LNCaP clone FGC (cell line): Measurements from ENCODE around the gene ALPL.

Experiments used
- DNase-seq: peaks from one replicate; pipeline ENCODE4 v3.0.0-alpha.2; 2011; ENCODE audit warnings: low read depth
- H3K4me3 ChIP-seq: 2 replicates; pipeline ENCODE4 v1.5.1; 2011; ENCODE audit warnings: mild to moderate bottlenecking, low read depth, low read length, control low read depth
- TF ChIP-seq, protein P1 (sequence below): IDR thresholded peaks from 2 replicates; pipeline ENCODE4 v1.5.1; 2012; ENCODE audit warnings: mild to moderate bottlenecking; ENCODE audit not compliant: control insufficient read depth, insufficient read depth; ENCODE audit errors: extremely low read depth

Gene ALPL

DNA sequence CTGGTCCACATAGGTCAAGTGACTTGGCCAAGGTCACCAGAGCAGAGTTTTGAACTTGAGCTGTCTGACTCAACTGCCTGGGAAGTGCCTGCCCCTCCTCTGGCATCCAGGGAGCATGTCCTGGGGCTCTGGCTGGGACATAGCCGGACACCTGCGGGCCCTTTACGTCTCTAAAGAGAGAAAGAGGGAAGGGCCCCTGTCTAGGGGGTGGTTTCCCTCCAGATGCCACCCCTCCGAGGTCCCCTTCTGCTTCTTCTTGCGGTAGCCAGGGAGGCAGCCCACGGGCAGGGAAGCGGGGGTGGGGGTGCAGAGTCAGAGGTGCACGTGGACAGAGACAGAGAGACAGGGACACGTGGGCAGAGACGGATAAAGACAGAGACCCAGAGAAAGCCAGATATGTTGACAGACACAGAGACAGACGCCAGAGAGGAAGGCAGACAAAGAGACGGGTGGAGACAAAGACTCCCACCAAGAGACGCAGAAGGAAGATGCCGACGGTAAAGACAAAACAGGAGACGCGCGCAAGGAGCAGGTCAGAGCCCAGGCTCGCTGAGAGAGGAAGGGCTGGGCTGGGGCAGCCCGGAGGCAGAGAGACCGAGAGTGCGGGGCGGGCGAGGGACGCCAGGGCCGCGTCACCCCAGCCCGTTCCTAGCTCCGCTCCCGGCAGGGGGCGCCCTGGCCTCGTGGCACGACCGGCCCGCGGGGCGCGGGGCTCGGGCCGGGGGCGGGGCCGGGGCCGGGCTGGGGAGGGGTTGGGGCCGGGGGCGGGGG, 458 bp upstream of the ALPL start:
- TF ChIP-seq, protein P1, sequence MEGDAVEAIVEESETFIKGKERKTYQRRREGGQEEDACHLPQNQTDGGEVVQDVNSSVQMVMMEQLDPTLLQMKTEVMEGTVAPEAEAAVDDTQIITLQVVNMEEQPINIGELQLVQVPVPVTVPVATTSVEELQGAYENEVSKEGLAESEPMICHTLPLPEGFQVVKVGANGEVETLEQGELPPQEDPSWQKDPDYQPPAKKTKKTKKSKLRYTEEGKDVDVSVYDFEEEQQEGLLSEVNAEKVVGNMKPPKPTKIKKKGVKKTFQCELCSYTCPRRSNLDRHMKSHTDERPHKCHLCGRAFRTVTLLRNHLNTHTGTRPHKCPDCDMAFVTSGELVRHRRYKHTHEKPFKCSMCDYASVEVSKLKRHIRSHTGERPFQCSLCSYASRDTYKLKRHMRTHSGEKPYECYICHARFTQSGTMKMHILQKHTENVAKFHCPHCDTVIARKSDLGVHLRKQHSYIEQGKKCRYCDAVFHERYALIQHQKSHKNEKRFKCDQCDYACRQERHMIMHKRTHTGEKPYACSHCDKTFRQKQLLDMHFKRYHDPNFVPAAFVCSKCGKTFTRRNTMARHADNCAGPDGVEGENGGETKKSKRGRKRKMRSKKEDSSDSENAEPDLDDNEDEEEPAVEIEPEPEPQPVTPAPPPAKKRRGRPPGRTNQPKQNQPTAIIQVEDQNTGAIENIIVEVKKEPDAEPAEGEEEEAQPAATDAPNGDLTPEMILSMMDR, result peak; percentile 58
- no peak overlapping the region for H3K4me3 ChIP-seq
- no peak for DNase-seq

DNA sequence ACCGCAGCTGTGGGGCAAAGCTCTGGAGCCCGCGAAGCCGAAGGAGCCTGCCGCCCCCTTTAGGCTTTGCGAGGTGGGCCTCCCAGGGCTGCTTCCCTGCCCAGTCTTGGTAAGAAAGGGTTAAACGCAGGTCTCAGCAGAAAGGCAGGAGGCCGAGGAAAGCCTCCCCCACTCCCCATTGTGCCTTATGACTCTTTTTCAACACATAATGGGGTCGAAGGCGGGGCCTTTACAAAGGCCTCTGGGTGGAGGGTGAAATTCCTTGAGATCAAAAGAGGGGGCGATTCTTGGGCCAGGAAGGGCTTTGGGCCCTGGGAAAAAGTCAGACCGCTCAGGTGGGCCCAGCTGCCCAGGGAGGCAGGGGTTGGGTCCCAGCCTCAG, 880 bp downstream of the ALPL start:
- no peak for DNase-seq
- TF ChIP-seq, protein P1, result no peak
- H3K4me3 ChIP-seq, result no peak overlapping the region

DNA sequence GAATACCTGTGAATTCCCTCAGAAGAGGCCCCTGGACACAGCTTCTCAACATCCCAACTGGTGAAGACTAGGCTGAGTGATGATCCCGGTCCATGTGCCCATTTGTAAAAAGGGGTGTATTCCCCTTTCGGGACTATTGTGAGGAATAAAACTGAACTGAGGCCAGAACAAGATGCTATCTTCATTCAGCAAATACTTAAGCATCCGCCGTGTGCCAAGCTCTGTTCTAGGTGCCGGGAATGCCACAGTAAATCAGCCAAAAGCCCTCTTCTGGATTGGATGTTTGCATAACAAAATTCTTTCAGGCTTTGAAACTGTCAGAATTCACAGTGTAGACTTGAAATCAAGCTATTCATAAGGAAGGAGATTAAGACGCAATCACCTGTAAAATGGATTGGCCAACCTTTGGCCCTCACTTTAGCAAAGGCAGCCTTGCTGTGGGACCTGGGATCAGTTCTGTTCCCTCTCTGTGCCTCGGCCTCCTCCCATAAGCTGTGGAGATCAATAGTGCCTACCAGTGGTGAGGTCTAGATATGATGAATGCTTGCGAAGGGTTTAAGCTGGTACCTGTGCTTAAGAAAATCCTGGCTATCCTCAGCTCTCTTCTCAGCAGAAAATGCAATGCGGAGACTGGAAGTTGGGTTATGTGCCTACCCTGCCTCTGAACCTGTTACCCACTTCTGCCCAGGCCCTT, 1.8 kb downstream of the ALPL start:
- TF ChIP-seq, protein P1, result no peak
- H3K4me3 ChIP-seq, result no peak overlapping the region
- DNase-seq, result no peak

DNA sequence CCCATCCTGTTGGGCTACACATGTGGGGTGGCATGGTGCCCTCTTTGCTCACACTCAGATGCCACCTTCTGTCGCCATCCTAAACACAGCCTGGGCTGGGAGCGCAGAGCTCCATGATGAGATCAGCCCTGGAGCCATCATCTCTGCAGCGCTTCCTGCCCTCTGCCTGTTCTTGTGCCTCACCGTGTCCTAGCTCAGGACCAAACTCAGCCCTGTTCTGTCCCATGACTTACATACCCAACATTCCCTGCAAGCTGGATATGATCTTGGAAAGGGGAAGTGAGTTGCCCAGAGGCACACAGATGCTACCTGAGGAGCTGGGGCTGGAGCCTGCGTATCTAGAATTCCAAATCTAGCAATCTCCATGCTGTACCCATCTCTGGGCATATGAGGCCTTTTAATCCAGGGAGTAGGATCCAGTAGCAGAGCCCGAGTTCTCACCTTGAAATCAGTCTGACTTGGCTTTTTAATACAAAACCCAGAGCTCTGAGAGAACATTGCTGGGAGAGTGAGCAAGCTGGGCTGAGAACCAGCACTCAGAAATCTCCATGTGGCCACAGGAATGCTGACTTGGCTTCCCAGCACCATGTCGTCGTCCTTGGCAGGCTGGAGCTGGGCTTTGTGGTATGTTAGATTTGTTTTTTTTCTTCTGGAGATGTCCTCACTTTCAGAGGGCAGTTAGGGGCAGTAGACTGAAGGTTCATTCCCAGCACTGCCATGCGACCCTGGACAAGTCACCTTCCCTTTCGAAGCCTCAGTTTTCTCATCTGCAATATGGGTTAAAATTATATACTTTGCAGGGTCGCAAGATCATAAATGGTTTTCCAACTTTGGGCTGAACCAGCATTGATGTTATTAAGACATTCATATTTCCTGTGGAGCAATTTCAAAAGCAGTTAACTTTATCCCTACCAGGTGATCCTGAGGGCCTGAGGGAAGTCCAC, 2.6 kb downstream of the ALPL start:
- TF ChIP-seq, protein P1, result no peak
- no peak for DNase-seq
- no peak overlapping the region for H3K4me3 ChIP-seq

DNA sequence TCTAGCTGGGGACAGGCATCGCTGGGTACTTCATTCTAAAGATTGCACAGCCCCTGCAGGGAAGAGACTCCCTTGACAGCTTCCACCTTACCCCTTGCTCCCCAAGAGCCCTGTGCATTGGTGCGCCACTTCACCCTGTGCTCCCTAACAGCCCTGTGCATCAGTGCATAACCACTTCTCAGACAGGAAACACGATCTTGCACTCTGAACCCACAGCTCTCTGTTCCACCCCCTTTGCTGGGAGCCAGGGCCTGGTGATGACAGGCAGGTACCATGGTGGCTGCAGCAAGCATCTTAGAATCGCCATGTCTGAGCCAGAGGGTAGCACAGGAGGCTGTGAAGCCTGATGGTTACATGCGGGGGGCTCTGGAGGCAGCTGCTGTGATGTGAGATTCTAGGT, 5.0 kb downstream of the ALPL start:
- TF ChIP-seq, protein P1, result no peak
- no peak overlapping the region for H3K4me3 ChIP-seq
- no peak for DNase-seq

DNA sequence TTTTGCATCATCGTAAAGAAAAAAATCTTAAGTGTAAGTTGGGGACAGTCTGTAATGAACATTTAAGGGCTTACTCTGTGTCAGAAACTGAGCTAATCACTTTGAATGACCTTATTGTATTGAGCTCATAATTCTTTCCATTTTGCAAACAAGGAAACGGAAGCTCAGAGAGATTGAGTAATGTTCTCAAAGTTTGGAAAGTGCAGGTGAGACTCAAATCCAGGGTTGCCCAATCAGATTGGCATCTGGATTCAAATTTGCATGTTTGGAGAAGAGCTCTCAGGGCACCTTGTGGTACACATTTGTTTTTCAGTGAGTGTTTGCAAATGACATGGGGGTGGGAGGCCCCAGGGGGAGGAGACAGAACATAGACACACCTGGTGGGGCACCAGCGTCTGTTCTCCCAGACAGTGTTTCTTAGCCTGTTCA, 8.0 kb downstream of the ALPL start:
- no peak for DNase-seq
- H3K4me3 ChIP-seq, result no peak overlapping the region
- TF ChIP-seq, protein P1, result no peak
